Posterior cingulate gyrus (tissue), 11 donors: Measurements from ENCODE around the gene CBX4.

Experiments
- DNase-seq, 10 donors: peaks; one replicate each; pipeline versions ENCODE4 v3.0.0 to v3.0.0-alpha.2; 2020 to 2021; ENCODE audit warnings: mixed read lengths in 3 of 10
- intact Hi-C: fragments of 100-400 bp; cut with DNase I; formaldehyde crosslinking; loops from one replicate; pipeline ENCODE4 v1.15.1; 2023

The CBX4 gene

GRCh38 chr17:79833744-79834564 lies 5.3 kb downstream of the CBX4 start:
- no peak for DNase-seq

GRCh38 chr17:79833110-79833450 lies 6.2 kb downstream of the CBX4 start:
- intact Hi-C loops = no loop called here
- no peak for DNase-seq

More at GRCh38 chr17:79833744-79834564, 5.3 kb downstream of the CBX4 start:
- intact Hi-C loops = no loop called here

GRCh38 chr17:79832218-79833109 lies 6.8 kb downstream of the CBX4 start:
- intact Hi-C loops = no loop called here
- peak in 1 of 10 donors; percentile 85 for DNase-seq

GRCh38 chr17:79831265-79832217 lies 7.7 kb downstream of the CBX4 start:
- peak; percentile 62 to 97 (median 81) for DNase-seq
- intact Hi-C loops = no loop called here

- no peak for DNase-seq
- intact Hi-C loops = no loop called here
Measured at GRCh38 chr17:79830763-79831264, 8.4 kb downstream of the CBX4 start.

- intact Hi-C loops = no loop called here
- DNase-seq = no peak
Measured at GRCh38 chr17:79830303-79830702, 8.9 kb downstream of the CBX4 start.

GRCh38 chr17:79829457-79829856 lies 9.8 kb downstream of the CBX4 start:
- DNase-seq = no peak
- intact Hi-C loops = no loop called here

GRCh38 chr17:79829004-79829403 lies 10.2 kb downstream of the CBX4 start:
- intact Hi-C loops = no loop called here
- no peak for DNase-seq

GRCh38 chr17:79826841-79827578 lies 12.2 kb downstream of the CBX4 start:
- intact Hi-C loops = no loop called here
- no peak for DNase-seq

GRCh38 chr17:79826204-79826680 lies 13.0 kb downstream of the CBX4 start:
- intact Hi-C loops = no loop called here
- DNase-seq = no peak

GRCh38 chr17:79825580-79825921 lies 13.7 kb downstream of the CBX4 start:
- DNase-seq = no peak
- intact Hi-C loops = no loop called here

- DNase-seq = no peak
- intact Hi-C loops = no loop called here
Measured at GRCh38 chr17:79824893-79825579, 14.2 kb downstream of the CBX4 start.

GRCh38 chr17:79824234-79824633 lies 15.0 kb downstream of the CBX4 start:
- no peak for DNase-seq
- intact Hi-C loops = no loop called here

GRCh38 chr17:79822583-79823124 lies 16.6 kb downstream of the CBX4 start:
- intact Hi-C loops = no loop called here
- peak in 1 of 10 donors; percentile 2 for DNase-seq

GRCh38 chr17:79821331-79822095 lies 17.7 kb downstream of the CBX4 start:
- intact Hi-C loops = no loop called here
- no peak for DNase-seq

GRCh38 chr17:79820959-79821330 lies 18.3 kb downstream of the CBX4 start:
- DNase-seq = no peak
- intact Hi-C loops = no loop called here

GRCh38 chr17:79819534-79820276 lies 19.5 kb downstream of the CBX4 start:
- intact Hi-C loops = no loop called here
- DNase-seq = peak in 1 of 10 donors; percentile 56
